Measurements from ENCODE around the gene RASGEF1C.

The RASGEF1C gene

GRCh38 chr5:180081481-180081880 is 127.5 kb downstream of the RASGEF1C start:
- DNase-seq (ENCODE audit: low spot score): no peak

- DNase-seq (ENCODE audit: low spot score): no peak
These were observed 128.3 kb downstream of the RASGEF1C start for GRCh38 chr5:180080486-180081280.

GRCh38 chr5:180079702-180080466 is 129.1 kb downstream of the RASGEF1C start:
- no peak for DNase-seq (ENCODE audit: low spot score)

- DNase-seq (ENCODE audit: low spot score): no peak
These were observed 130.7 kb downstream of the RASGEF1C start for GRCh38 chr5:180078348-180078747.

- no peak for DNase-seq (ENCODE audit: low spot score)
These were observed 131.3 kb downstream of the RASGEF1C start for GRCh38 chr5:180077594-180078284.

- DNase-seq (ENCODE audit: low spot score): no peak
These were observed 133.3 kb downstream of the RASGEF1C start for GRCh38 chr5:180075703-180076102.

GRCh38 chr5:180074462-180074861 is 134.5 kb downstream of the RASGEF1C start:
- DNase-seq (ENCODE audit: low spot score): no peak

- no peak for DNase-seq (ENCODE audit: low spot score)
These were observed 136.5 kb downstream of the RASGEF1C start for GRCh38 chr5:180072556-180072955.

- no peak for DNase-seq (ENCODE audit: low spot score)
These were observed 136.8 kb downstream of the RASGEF1C start for GRCh38 chr5:180072256-180072548.

GRCh38 chr5:180071531-180072255 is 137.3 kb downstream of the RASGEF1C start, which contains the start of gene RNF130:
TSS of gene RNF130 (minus strand) at chr5:180071759. CDS start at chr5:180071702, 57 bp downstream.
- DNase-seq (ENCODE audit: low spot score): peak; percentile 91

GRCh38 chr5:180070756-180071530 is 138.1 kb downstream of the RASGEF1C start:
- DNase-seq (ENCODE audit: low spot score): peak; percentile 64

- peak; percentile 91 for DNase-seq (ENCODE audit: low spot score)
These were observed 139.3 kb downstream of the RASGEF1C start for GRCh38 chr5:180069589-180070247.

- DNase-seq (ENCODE audit: low spot score): no peak
These were observed 140.4 kb downstream of the RASGEF1C start for GRCh38 chr5:180068519-180069090.

- DNase-seq (ENCODE audit: low spot score): peak; percentile 86
These were observed 141.0 kb downstream of the RASGEF1C start for GRCh38 chr5:180067986-180068385.

- DNase-seq (ENCODE audit: low spot score): no peak
These were observed 148.8 kb downstream of the RASGEF1C start for GRCh38 chr5:180060192-180060591.

- DNase-seq (ENCODE audit: low spot score): no peak
These were observed 149.7 kb downstream of the RASGEF1C start for GRCh38 chr5:180059326-180059725.

GRCh38 chr5:180056153-180056552 is 152.9 kb downstream of the RASGEF1C start:
- DNase-seq (ENCODE audit: low spot score): no peak

- DNase-seq (ENCODE audit: low spot score): no peak
These were observed 154.8 kb downstream of the RASGEF1C start for GRCh38 chr5:180054226-180054625.

- no peak for DNase-seq (ENCODE audit: low spot score)
These were observed 155.9 kb downstream of the RASGEF1C start for GRCh38 chr5:180053061-180053602.

- no peak for DNase-seq (ENCODE audit: low spot score)
These were observed 156.7 kb downstream of the RASGEF1C start for GRCh38 chr5:180052211-180052818.
